Smooth muscle cell of the coronary artery (primary cell): Measurements from ENCODE around the gene FMO3. TPM values are rescaled to one million over a fixed set of nuclear protein-coding genes. Genes with fewer than 3 reads are reported as not detected.

ENCODE experiments used
- total RNA-seq: library from RNA; depleted of rRNA; stranded (reverse); fragments of >200 nt; gene quantifications from 2 replicates; pipeline ENCODE4 v1.2.3, GENCODE V29; 2014; ENCODE audit warnings: low replicate concordance

Gene FMO3
- 0.47 and 3.1 TPM in 2 replicates for total RNA-seq

DNA sequence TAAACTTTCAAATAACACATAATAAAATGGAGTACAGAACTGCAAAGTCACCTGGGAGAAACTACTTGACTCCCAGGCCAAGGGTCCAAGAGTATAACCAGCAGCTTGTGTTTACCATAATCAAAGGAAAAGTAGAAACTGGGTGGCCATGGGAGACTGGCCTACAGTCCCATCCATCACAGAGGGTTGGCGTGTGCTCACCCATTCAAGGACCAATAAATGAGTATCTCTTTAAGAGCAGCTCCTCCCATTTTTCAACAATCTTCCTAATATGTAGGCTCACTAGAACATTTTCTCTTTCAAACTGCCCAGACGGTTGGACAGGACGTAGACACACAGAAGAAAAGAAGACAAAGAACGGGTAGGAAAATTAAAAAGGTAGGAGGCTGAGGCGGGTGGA lies at the start of gene FMO3:
Gene FMO3 (plus strand): TSS at position 302 of the 400 bp plus-strand sequence. CDS start 1,754 bp downstream, outside the sequence.

Other genes starting within 250 kb of the FMO3 start
- 0.15 and 0.59 TPM in 2 replicates for gene MROH9, start 155.4 kb upstream of the FMO3 start, total RNA-seq
- 6.2 and 9.0 TPM in 2 replicates for gene FMO2, start 94.4 kb downstream of the FMO3 start, total RNA-seq
- gene FMO1, start 157.6 kb downstream of the FMO3 start, total RNA-seq: 1.4 TPM in 1 of 2 replicates, not detected in the other
- gene FMO4, start 223.3 kb downstream of the FMO3 start, total RNA-seq: 1.9 and 3.7 TPM in 2 replicates